GM19455 (cell line): ENCODE measurements around the gene ZNF496.
"Not testable (repeated sequence)": the region's sequence is repeated elsewhere in the genome, so short reads cannot be mapped to it uniquely, and the experiment has no call there.

Source experiments
- ATAC-seq: cut with Tn5 transposase; IDR thresholded peaks from one replicate; pipeline ENCODE4 v1.9.1; 2021; ENCODE audit not compliant: unreplicated experiment

The ZNF496 gene

DNA sequence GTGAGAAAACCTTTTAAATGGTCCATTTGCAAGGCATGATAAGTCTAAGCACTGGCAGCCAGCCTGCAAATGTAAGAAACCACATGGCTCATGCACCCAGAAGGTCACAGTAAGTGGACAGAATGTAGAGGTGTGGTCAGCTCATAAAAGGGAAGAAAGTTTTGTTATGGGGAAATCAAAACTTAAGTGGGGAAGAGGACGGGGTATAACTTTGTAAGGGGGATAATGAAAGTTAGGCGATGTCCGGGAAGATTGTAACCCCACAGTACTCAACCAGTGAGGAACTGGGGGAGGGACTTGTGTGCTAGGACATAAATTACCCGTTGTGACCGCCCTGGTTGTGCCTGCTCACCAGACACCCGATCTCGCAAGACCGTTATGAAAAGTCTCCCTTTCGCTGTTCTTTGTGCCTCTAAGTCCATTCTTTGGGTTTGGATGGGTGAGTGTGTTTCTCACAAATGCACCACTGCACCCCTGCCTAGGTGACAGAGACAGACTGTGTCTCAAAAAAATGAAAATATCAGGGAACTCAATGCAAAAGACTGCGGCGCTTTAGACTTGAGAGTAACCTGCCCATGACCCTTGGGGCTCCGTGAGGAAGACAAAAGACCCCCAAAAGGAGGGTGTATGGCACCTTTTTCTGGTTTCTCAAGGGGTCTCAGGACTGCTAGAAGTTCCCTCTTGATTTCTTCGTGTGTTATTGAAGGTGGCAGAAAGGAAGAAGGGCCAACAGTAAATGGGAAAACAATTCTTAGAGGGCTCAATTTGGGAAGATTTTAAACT, 28.6 kb upstream of the ZNF496 start:
- no peak for ATAC-seq

- no peak for ATAC-seq
Observed at GRCh38 chr1:247359559-247359958, 27.9 kb upstream of the ZNF496 start.

- ATAC-seq: no peak
Observed at GRCh38 chr1:247358920-247359319, 27.3 kb upstream of the ZNF496 start.

DNA sequence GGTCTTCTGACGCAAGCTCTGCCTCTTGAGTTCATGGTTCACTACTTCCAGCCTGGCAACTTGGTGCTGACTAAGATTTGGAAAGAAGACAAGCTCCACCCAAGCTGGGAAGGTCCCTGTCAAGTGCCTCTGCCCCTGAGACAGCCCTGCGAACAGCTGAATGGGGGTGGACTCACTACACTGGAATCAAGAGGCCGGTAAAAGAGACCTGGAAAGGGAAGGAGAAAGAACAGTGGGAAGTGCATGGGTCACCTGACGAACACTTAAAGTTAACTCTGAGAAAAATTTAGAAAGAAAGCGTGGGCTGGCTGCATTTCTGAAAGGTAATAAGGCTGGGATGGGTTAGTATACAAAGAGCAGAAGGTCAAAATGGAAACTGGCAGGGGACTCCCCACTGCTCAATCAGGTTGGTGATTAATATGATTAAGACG, 26.1 kb upstream of the ZNF496 start:
- ATAC-seq: peak; percentile 90

DNA sequence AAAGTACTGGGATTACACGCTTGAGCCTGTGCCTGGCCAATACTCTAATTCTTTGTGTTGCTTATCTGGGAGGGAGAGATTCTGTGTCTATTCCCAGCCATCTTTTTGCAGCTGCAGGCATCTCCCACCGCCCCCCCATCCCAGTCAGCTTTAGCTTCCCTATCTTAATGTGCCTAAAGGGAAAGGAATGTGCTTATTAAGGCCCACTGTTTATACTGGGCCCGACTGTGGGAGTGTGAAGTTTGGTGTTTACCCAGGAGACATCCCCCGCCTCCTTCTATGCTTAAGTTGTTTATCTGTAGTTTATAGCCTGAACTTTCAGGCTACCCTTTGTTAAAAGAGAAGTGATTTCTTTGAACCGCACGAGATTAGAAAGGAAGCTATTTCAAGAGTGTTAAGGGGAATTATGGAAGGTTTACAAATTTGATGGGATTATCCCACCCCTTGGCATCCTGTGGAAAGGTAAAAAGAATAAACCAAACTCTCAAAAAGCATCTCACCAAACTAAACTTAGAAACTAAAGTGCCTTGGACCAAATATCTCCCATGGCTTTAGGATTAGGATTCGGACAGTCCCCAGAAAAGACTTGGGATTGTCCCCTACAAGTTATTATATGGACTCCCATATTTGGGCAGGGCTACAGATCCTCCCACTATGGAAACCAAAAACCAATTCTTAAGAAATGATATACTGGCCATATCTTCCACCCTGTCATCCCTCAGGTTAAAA, 25.5 kb upstream of the ZNF496 start:
- no peak for ATAC-seq

DNA sequence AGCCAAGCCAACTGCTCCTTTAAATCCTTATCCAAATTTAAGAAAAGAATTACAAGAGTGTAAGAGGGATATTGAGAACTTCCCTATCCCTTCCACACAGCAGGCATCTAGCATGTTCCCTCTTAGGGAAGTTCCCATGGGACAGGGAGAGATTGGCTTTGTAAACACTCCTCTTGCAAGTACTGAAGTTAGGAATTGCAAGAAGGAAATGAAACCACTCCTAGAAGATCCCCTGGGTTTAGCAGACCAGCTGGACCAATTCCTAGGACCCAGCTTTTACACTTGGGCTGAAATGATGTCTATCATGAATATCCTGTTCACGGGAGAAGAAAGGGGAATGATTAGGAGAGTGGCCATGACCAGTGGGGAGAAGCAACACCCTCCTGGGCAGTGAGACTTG, 23.5 kb upstream of the ZNF496 start:
- ATAC-seq: not testable (repeated sequence)

GRCh38 chr1:247352175-247352574, 20.5 kb upstream of the ZNF496 start:
- no peak for ATAC-seq

- no peak for ATAC-seq
Observed at GRCh38 chr1:247350587-247350986, 18.9 kb upstream of the ZNF496 start.

GRCh38 chr1:247347477-247348222, 16.0 kb upstream of the ZNF496 start:
- ATAC-seq: no peak

- no peak for ATAC-seq
Observed at GRCh38 chr1:247345881-247346280, 14.2 kb upstream of the ZNF496 start.

- ATAC-seq: no peak
Observed at GRCh38 chr1:247343801-247344200, 12.1 kb upstream of the ZNF496 start.

- ATAC-seq: no peak
Observed at GRCh38 chr1:247338723-247339275, 7.1 kb upstream of the ZNF496 start.

GRCh38 chr1:247337961-247338360, 6.3 kb upstream of the ZNF496 start:
- no peak for ATAC-seq

DNA sequence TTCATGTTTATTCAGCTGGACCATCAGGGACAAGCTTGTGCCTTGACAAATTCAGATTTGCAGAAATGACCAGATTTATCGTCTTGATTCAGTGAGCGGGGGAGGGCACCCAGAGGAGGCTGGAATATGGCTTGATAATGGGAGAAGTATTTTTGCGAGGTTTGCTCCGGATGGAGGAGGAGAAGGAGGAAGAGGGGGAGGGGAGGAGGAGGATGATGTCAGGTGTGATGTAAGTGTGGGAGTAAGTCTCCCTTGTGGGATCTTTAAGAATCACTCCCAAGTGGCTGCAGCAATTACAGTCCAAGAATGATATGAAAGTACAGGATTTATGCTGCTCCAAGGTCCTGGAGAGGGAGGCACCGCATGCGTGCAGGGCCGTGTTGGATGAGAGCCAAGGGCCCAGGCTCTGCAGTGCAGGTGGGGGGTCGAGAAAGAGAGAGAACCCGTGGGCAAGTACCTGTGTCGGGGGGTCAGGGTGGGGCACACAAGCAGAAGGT, 5.6 kb upstream of the ZNF496 start:
- no peak for ATAC-seq

DNA sequence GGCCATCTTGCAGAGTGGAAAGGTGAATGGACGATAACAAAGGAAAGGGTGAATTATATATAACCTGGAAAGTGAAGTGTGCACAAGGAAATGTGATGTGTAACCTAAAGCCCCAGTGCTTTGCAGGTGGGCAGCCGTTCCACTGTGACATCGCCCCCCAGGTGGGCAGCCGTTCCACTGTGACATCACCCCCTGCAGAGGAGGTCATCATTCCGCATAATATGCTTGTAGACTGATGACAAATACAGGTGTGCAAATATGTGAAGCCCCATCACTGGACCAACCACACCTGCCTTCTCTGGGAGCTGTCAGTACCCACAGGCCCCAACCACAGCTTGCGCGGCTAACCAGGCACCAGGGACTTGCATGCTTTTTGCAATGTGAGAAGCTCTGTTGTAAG, 4.7 kb upstream of the ZNF496 start:
- no peak for ATAC-seq

DNA sequence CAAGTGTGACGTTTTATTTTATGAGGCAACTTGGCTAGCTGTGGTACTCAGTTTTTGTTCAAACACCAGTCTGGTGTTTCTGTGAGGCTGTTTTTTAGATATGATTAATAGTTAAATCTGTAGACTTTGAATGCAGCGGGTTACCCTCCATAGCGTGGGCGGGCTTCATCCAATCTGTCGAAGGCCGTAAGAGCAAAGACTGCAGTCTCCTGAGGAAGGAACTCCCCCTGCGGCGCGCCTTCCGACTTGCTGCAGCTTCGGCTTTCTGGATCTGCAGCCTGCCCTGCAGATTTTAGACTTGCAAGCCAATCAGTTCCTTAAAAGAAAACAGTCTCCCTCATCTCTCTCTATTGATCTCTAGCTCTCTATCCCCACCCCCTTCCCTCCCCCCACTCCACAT, 4.2 kb upstream of the ZNF496 start:
- no peak for ATAC-seq

DNA sequence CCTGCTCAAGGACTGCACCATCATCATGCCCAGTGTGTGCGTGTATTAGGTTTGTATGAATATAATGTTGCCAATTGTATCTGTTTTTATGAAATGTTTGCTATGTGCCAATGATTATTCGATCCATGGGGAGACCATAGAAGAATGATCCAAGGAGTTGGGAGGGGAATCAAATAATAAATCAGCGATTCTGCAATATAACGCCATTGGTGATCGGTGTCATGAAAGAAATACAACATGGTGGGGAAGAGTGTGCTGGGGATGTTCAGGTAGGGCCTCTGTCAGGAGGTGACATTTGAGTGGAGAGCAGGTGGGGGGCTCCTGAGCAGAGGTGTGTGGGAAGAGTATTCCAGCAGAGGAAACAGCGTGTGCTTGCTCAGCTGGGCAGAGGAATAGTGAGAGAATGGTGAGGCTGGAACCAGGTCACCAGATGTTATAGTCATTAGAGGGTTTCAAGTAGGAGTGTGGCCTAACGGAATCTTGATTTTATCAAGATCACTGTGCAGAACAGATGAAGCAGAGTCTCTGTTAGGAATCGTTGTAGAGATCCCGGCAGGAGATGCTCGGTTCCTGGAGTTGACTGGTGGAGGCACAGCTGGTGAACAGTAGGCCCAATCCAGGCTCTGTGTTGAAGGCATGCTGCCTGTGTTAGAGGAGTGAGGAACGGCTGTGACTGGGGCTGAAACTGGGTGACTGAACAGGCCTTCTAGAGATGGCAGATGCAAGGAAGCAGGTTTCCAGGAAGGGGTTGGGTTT, 2.9 kb upstream of the ZNF496 start:
- no peak for ATAC-seq

- ATAC-seq: no peak
Observed at GRCh38 chr1:247332623-247333361, 1.1 kb upstream of the ZNF496 start.

GRCh38 chr1:247332215-247332622, 552 bp upstream of the ZNF496 start:
- ATAC-seq: peak; percentile 42

GRCh38 chr1:247331172-247331524, 519 bp downstream of the ZNF496 start:
- ATAC-seq: peak; percentile 65
